GM12878 (cell line): ENCODE results near the gene CCM2. TPM values are rescaled to one million over a fixed set of nuclear protein-coding genes. Genes with fewer than 3 reads are reported as not detected.
A peak's percentile ranks its signal among the peaks of the same experiment; 100 is the strongest.

ENCODE experiments used
- BACH1 ChIP-seq: fragments of 450-650 bp; IDR thresholded peaks from 2 replicates; pipeline ENCODE4 v1.6.1; 2017; ENCODE audit warnings: mild to moderate bottlenecking, borderline replicate concordance
- BMI1 ChIP-seq: fragments of 450-650 bp; IDR thresholded peaks from 2 replicates; pipeline ENCODE4 v1.6.1; 2016; ENCODE audit warnings: mild to moderate bottlenecking, moderate library complexity, borderline replicate concordance
- E2F8 ChIP-seq: fragments of 450-650 bp; IDR thresholded peaks from 2 replicates; pipeline ENCODE4 v1.6.1; 2018; ENCODE audit warnings: mild to moderate bottlenecking, low read depth, moderate library complexity; ENCODE audit not compliant: partially characterized antibody
- FOS ChIP-seq: IDR thresholded peaks from 3 replicates; pipeline ENCODE4 v1.6.1; 2011; ENCODE audit warnings: borderline replicate concordance; ENCODE audit not compliant: insufficient read length; ENCODE audit errors: extremely low read depth
- FOXK2 ChIP-seq: fragments of 450-650 bp; IDR thresholded peaks from 2 replicates; pipeline ENCODE4 v1.6.1; 2017; ENCODE audit warnings: mild to moderate bottlenecking, moderate library complexity
- MEF2A ChIP-seq: IDR thresholded peaks from 2 replicates; pipeline ENCODE4 v1.6.1; 2011; ENCODE audit warnings: low read depth, mild to moderate bottlenecking, low read length, moderate library complexity; ENCODE audit not compliant: insufficient read depth
- MTA3 ChIP-seq: IDR thresholded peaks from 2 replicates; pipeline ENCODE4 v1.6.1; 2012; ENCODE audit warnings: low read length, inconsistent platforms, borderline replicate concordance
- NFXL1 ChIP-seq: fragments of 450-650 bp; IDR thresholded peaks from 2 replicates; pipeline ENCODE4 v1.6.1; 2017; ENCODE audit warnings: antibody characterized with exemption, mild to moderate bottlenecking, borderline replicate concordance
- NFYB ChIP-seq: IDR thresholded peaks from 2 replicates; pipeline ENCODE4 v1.6.1; 2011; ENCODE audit warnings: low read depth, mild to moderate bottlenecking, low read length, improper control_type of control experiment, moderate library complexity; ENCODE audit not compliant: insufficient read depth
- PKNOX1 ChIP-seq: fragments of 450-650 bp; IDR thresholded peaks from 2 replicates; pipeline ENCODE4 v1.6.1; 2016; ENCODE audit warnings: mild to moderate bottlenecking
- POU2F2 ChIP-seq: IDR thresholded peaks from 3 replicates; pipeline ENCODE4 v1.6.1; 2011; ENCODE audit warnings: low read depth, mild to moderate bottlenecking, low read length, borderline replicate concordance
- RCOR1 ChIP-seq: conservative IDR thresholded peaks from 2 replicates; pipeline ENCODE4 v1.6.1; 2012; ENCODE audit warnings: low read depth, low read length, improper control_type of control experiment
- SMC3 ChIP-seq: IDR thresholded peaks from 2 replicates; pipeline ENCODE4 v1.6.1; 2011; ENCODE audit warnings: low read length, improper control_type of control experiment, borderline replicate concordance
- SPI1 ChIP-seq: IDR thresholded peaks from 2 replicates; pipeline ENCODE4 v1.6.1; 2011; ENCODE audit warnings: low read depth, mild to moderate bottlenecking, low read length, moderate library complexity, borderline replicate concordance; ENCODE audit not compliant: insufficient read depth
- STAT1 ChIP-seq: fragments of 450-650 bp; conservative IDR thresholded peaks from 2 replicates; pipeline ENCODE4 v1.6.1; 2014; ENCODE audit warnings: antibody characterized with exemption, mild to moderate bottlenecking
- SUPT20H ChIP-seq: IDR thresholded peaks from 2 replicates; pipeline ENCODE4 v1.6.1; 2011; ENCODE audit warnings: low read depth, mild to moderate bottlenecking, low read length, moderate library complexity, borderline replicate concordance; ENCODE audit not compliant: control insufficient read depth
- ZBTB40 ChIP-seq: fragments of 450-650 bp; IDR thresholded peaks from 2 replicates; pipeline ENCODE4 v1.6.1; 2016; ENCODE audit warnings: mild to moderate bottlenecking, moderate library complexity, borderline replicate concordance
- polyA plus RNA-seq, 11 experiments: library from polyadenylated mRNA; depleted of rRNA in 4 of 11; unstranded in 6 of 11; stranded (reverse) in 5 of 11; fragments of >200 nt; fragmentation: Nextera tagmentation in 4 of 11; fragmentation: Illumina TruSeq in 1 of 11; extraction: Ambion mirVana in 4 of 11; extraction: Trizol in 1 of 11; gene quantifications; 1 replicate in 1 of 11; 2 replicates in 10 of 11; pipeline versions ENCODE4 v1.2.1 to v1.2.3, GENCODE V29; 2011 to 2016; ENCODE audit warnings: inconsistent platforms in 2 of 11, missing spikeins in 2 of 11, low read depth in 1 of 11
- total RNA-seq, 4 experiments: library from RNA; depleted of rRNA in 3 of 4; stranded (reverse); fragments of >200 nt in 3 of 4; fragmentation: Illumina TruSeq in 1 of 4; extraction: Trizol in 1 of 4; gene quantifications; 2 replicates each; pipeline versions ENCODE4 v1.2.1 to v1.2.3, GENCODE V29; 2013 to 2021
- TF ChIP-seq, protein P1 (sequence below): fragments of 450-650 bp; IDR thresholded peaks from 2 replicates; pipeline ENCODE4 v1.6.1; 2017; ENCODE audit warnings: mild to moderate bottlenecking, moderate library complexity

The CCM2 gene
- total and polyA plus RNA-seq, 10 of the 15 experiments (the other 5 are each of a cell fraction or from before 2014, with no cell fraction given): 1.00 to 82.3 (median 48.7) TPM

GRCh38 chr7:45089341-45089891, 89.4 kb downstream of the CCM2 start (continued):
- TF ChIP-seq, protein P1, sequence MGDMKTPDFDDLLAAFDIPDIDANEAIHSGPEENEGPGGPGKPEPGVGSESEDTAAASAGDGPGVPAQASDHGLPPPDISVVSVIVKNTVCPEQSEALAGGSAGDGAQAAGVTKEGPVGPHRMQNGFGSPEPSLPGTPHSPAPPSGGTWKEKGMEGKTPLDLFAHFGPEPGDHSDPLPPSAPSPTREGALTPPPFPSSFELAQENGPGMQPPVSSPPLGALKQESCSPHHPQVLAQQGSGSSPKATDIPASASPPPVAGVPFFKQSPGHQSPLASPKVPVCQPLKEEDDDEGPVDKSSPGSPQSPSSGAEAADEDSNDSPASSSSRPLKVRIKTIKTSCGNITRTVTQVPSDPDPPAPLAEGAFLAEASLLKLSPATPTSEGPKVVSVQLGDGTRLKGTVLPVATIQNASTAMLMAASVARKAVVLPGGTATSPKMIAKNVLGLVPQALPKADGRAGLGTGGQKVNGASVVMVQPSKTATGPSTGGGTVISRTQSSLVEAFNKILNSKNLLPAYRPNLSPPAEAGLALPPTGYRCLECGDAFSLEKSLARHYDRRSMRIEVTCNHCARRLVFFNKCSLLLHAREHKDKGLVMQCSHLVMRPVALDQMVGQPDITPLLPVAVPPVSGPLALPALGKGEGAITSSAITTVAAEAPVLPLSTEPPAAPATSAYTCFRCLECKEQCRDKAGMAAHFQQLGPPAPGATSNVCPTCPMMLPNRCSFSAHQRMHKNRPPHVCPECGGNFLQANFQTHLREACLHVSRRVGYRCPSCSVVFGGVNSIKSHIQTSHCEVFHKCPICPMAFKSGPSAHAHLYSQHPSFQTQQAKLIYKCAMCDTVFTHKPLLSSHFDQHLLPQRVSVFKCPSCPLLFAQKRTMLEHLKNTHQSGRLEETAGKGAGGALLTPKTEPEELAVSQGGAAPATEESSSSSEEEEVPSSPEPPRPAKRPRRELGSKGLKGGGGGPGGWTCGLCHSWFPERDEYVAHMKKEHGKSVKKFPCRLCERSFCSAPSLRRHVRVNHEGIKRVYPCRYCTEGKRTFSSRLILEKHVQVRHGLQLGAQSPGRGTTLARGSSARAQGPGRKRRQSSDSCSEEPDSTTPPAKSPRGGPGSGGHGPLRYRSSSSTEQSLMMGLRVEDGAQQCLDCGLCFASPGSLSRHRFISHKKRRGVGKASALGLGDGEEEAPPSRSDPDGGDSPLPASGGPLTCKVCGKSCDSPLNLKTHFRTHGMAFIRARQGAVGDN: no peak
- TF ChIP-seq RCOR1 (0 out of 2 replicates have a peak, but pooled peaks have one; percentile 74), MEF2A (no peak), FOXK2 (no peak), SPI1 (no peak), FOS (no peak), SUPT20H (no peak), BACH1 (no peak), SMC3 (no peak), POU2F2 (no peak), NFXL1 (no peak), MTA3 (no peak), NFYB (0 out of 2 replicates have a peak, but pooled peaks have one; percentile 12), PKNOX1 (peak; percentile 44; the same call in 1 of the 2 replicates), ZBTB40 (peak; percentile 38), BMI1 (peak; percentile 94), STAT1 (no peak), E2F8 (no peak)
